Measurements from ENCODE around the gene SLC7A4. TPM values are rescaled to one million over a fixed set of nuclear protein-coding genes. Genes with fewer than 3 reads are reported as not detected.

The SLC7A4 gene
- total RNA-seq, 1 experiment from 2014 or later, result not detected

GRCh38 chr22:21026783-21027692 is 5.3 kb downstream of the SLC7A4 start:
- H3K9me2 ChIP-seq (ENCODE audit: insufficient read depth), result no peaks in the 10 kb centered on the region
- no peaks in the 10 kb centered on the region for H3K4me1 ChIP-seq (ENCODE audit: control insufficient read depth in 1 of 2, insufficient read depth in 2 of 2, low read length in 2 of 2)
- H3K27me3 ChIP-seq (ENCODE audit: insufficient read depth, low read length), result no peaks in the 10 kb centered on the region
- H3K9me3 ChIP-seq (ENCODE audit: control insufficient read depth in 1 of 2, insufficient read depth in 1 of 2, low read depth in 1 of 2, low read length in 2 of 2), result no peaks in the 10 kb centered on the region
- no peak overlapping the region for H3K4me3 ChIP-seq (replicated peaks in 1 of 2; ENCODE audit: low read depth in 1 of 2, low read length in 2 of 2)
- H4K20me1 ChIP-seq (ENCODE audit: insufficient read depth), result no peaks in the 10 kb centered on the region
- intact Hi-C loops (cut with micrococcal nuclease), result no loop called here
- ATAC-seq, result no peak
- H3K9ac ChIP-seq (ENCODE audit: low read length), result no peak overlapping the region
- no peak overlapping the region for H3K27ac ChIP-seq (ENCODE audit: low read depth, low read length)
- CTCF ChIA-PET, result no interaction called here
- no peaks in the 10 kb centered on the region for H3K79me2 ChIP-seq (ENCODE audit: insufficient read depth, low read length)
- no peak overlapping the region for H2AFZ ChIP-seq (ENCODE audit: low read depth, low read length, poor library complexity, severe bottlenecking)
- POLR2A ChIA-PET, result no interaction called here
- no TSS peak for BruUV-seq (replicated peaks)
- RAD21 ChIA-PET (ENCODE audit: low non-redundant PET in 1 of 2, low total read pairs in 2 of 2, uncharacterized antibody in 2 of 2, unreplicated experiment in 2 of 2), result no interaction called here
- H3K36me3 ChIP-seq (ENCODE audit: control insufficient read depth in 1 of 2, insufficient read depth in 2 of 2, low read length in 2 of 2), result no peaks in the 10 kb centered on the region
- DNase-seq (ENCODE audit: low read depth, low spot score), result no peak
- H3K4me2 ChIP-seq (ENCODE audit: low read length), result no peak overlapping the region
- no peak for TF ChIP-seq RAD21 (IDR thresholded peaks at IDR 0.05; ENCODE audit: low read depth)
- no peak for TF ChIP-seq ATF3 (IDR thresholded peaks at IDR 0.05)
- TF ChIP-seq REST (IDR thresholded peaks at IDR 0.05; ENCODE audit: low read depth), result no peak
